Globus pallidus (tissue), 1 donor: ENCODE data around the gene KRTAP4-12.
"Not testable (repeated sequence)": the region's sequence is repeated elsewhere in the genome, so short reads cannot be mapped to it uniquely, and the experiment has no call there.

Experiments
- DNase-seq: peaks from one replicate; pipeline ENCODE4 v3.0.0-alpha.2; 2015; ENCODE audit warnings: low spot score

The KRTAP4-12 gene

GRCh38 chr17:41123991-41124371 is at the start of gene KRTAP4-12:
TSS of gene KRTAP4-12 (minus strand) at chr17:41124182. CDS start at chr17:41124122, 60 bp downstream.
- not testable (repeated sequence) for DNase-seq

- DNase-seq: no peak
These were observed 47.9 kb upstream of the KRTAP4-12 start for GRCh38 chr17:41171886-41172285.

DNA sequence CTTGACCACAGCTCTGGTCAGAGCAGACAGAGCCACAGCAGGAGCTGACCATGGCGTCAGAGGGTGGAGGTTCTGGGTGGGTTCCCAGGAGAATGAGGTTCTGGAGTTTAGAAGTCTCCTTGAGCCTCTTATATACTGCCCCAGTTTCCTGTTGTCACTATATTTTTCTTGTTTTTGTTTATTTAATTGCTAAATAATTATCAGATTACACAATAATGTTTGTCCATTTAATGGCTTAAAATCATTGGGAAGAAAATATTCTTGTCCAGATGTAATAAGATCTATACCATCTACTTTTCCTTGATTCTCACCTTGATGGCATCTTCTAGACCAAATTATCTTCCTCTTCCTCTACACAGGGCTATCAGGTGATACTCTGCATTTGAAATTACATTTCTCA is 44.1 kb upstream of the KRTAP4-12 start, which contains the start of gene KRTAP4-3:
TSS of gene KRTAP4-3 (minus strand) at position 101 of the 400 bp plus-strand sequence. CDS start at position 52, 49 bp downstream.
- DNase-seq: no peak

DNA sequence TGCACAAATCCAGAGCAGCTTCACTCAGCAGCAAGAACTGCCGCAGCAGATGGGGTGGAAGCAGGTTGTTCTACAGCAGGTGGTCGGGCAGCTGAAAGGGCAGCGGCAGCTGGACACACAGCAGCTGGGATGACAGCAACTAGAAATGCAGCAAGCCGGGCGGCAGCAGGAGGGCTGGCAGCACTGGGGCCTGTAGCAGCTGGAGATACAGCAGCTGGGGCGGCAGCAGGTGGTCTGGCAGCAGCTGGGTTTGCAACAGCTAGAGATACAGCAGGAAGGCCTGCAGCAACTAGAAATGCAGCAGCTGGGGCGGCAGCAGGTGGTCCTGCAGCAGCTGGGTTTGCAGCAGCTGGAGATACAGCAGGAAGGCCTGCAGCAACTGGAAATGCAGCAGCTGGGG is 43.6 kb upstream of the KRTAP4-12 start:
- no peak for DNase-seq

GRCh38 chr17:41163828-41164227 is 39.8 kb upstream of the KRTAP4-12 start:
- DNase-seq: no peak

DNA sequence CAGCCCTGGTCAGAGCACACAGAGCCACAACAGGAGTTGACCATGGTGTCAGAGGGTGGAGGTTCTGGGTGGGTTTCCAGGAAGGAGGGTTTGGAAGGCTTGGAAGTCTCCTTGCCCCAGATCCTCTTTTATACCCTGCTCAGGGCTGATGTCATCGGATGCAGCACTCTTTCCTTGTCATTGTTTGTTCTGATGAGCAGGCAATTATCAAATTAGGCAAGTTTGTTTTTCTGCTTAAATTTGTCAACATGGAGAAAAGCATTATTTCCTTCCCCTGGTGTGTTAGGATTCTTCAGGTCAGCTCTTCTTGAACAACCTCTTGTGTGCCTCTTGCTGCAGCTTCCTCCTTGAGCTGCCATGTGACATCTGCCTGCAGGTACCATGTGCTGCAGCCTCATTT is 36.7 kb upstream of the KRTAP4-12 start, which contains the start of gene KRTAP4-4:
TSS of gene KRTAP4-4 (minus strand) at position 101 of the 400 bp plus-strand sequence. CDS start at position 44, 57 bp downstream.
- no peak for DNase-seq

DNA sequence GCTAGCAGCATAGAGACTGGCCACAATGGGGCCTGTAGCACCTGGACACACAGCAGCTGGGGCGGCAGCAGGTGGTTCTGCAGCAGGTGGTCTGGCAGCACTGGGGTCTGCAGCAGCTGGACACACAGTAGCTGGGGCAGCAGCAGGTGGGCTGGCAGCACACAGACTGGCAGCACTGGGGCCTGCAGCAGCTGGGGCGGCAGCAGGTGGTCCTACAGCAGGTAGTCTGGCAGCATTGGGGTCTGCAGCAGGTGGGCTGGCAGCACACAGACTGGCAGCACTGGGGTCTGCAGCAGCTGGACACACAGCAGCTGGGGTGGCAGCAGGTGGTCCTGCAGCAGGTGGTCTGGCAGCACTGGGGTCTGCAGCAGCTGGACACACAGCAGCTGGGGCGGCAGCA is 36.2 kb upstream of the KRTAP4-12 start:
- DNase-seq: not testable (repeated sequence)

GRCh38 chr17:41153856-41154255 is 29.9 kb upstream of the KRTAP4-12 start:
- DNase-seq: peak; percentile 50

DNA sequence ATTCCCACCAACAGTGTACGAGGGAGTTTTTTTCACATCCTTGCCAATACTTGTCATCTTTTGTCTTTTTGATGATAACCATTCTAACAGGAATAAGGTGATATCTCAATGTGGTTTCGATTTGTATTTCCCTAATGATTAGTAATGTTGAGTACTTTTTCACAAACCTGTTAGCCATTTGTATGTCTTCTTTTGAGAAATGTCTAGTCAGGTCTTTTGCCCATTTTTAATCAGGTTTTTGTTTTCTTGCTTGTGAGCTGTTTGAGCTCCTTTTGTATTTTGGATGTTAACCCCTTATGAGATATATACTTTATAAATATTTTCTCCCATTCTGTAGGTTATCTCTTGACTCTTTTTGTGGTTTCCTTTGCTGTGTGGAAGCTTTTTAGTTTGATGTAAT is 27.5 kb upstream of the KRTAP4-12 start:
- no peak for DNase-seq

DNA sequence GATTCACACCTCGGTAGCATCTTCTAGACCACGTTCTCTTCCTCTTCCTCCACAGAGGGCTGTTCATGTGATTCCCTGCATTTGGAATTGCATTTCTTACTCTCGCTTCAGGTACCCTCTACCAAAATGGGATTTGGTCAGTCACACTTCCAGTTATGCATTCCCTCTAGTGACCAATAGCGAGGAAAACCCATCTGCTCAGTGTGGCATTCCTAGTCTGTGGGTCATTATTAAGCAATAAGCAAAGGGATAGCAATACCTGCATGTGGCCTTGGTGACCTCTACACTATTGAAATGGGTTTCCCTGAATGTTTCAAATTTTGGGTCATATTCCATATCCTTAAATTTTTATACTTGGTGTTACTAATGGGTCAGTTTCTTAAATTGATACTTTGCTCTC is 26.0 kb upstream of the KRTAP4-12 start:
- no peak for DNase-seq

GRCh38 chr17:41149652-41149985 is 25.6 kb upstream of the KRTAP4-12 start, which contains the start of gene KRTAP4-5:
TSS of gene KRTAP4-5 (minus strand) at chr17:41149825. CDS start at chr17:41149767, 58 bp downstream.
- no peak for DNase-seq

DNA sequence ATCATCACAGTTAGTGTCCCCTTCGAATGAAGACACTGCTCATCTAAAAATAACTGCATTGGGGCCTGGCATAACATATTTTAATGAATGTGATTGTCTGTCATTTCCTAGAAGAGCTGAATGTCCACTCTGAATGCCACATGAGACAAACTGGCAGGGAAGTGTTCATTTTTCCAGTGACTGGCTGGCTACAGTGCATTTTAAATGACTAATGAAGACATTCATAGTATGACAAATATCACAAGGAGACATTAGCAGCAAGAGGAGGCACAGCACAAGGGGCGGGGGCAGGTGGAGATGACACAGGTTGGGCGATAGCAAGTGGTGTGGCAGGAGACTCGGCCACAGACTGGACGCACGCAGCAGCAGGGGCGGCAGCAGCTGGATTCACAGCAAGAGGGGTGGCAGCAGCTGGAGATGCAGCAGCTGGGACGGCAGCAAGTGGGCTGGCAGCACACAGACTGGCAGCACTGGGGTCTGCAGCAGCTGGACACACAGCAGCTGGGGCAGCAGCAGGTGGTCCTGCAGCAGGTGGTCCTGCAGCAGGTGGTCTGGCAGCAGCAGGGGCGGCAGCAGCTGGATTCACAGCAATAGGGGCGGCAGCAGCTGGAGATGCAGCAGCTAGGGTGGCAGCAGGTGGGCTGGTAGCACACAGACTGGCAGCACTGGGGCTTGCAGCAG is 25.1 kb upstream of the KRTAP4-12 start:
- DNase-seq: not testable (repeated sequence)

GRCh38 chr17:41147531-41148204 is 23.7 kb upstream of the KRTAP4-12 start:
- DNase-seq: no peak

DNA sequence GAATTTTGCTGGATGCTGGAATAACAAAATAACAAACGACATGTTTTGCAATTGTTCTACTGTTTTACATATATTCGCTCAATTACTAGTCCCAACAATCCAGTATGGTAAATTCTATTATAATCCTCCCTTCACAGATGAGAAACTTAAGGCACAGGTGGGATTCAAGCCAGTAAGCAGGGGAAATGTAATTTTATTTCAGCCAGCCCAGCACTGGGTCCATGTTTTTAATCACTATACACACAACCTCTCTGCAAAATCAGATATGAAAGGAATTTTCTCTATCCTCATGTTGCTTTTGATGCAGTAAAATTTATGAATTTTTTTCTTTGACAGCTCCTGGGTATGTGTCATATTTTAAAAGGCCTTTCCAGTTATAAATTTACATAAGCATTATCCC is 21.3 kb upstream of the KRTAP4-12 start:
- no peak for DNase-seq

- DNase-seq: no peak
These were observed 20.9 kb upstream of the KRTAP4-12 start for GRCh38 chr17:41144846-41145245.

GRCh38 chr17:41141361-41141760 is 17.4 kb upstream of the KRTAP4-12 start:
- DNase-seq: no peak

GRCh38 chr17:41140360-41141131 is 16.6 kb upstream of the KRTAP4-12 start, which contains the start of gene KRTAP4-6:
TSS of gene KRTAP4-6 (minus strand) at chr17:41140544. CDS start at chr17:41140487, 57 bp downstream.
- DNase-seq: no peak

DNA sequence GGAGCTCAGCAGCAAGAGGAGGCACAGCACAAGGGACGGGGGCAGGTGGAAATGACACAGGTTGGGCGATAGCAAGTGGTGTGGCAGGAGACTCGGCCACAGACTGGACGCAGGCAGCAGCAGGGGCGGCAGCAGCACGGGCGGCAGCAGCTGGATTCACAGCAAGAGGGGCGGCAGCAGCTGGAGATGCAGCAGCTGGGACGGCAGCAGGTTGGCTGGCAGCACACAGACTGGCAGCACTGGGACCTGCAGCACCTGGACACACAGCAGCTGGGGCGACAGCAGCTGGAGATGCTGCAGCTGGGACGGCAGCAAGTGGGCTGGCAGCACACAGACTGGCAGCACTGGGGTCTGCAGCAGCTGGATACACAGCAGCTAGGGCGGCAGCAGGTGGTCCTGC is 15.9 kb upstream of the KRTAP4-12 start:
- DNase-seq: not testable (repeated sequence)

DNA sequence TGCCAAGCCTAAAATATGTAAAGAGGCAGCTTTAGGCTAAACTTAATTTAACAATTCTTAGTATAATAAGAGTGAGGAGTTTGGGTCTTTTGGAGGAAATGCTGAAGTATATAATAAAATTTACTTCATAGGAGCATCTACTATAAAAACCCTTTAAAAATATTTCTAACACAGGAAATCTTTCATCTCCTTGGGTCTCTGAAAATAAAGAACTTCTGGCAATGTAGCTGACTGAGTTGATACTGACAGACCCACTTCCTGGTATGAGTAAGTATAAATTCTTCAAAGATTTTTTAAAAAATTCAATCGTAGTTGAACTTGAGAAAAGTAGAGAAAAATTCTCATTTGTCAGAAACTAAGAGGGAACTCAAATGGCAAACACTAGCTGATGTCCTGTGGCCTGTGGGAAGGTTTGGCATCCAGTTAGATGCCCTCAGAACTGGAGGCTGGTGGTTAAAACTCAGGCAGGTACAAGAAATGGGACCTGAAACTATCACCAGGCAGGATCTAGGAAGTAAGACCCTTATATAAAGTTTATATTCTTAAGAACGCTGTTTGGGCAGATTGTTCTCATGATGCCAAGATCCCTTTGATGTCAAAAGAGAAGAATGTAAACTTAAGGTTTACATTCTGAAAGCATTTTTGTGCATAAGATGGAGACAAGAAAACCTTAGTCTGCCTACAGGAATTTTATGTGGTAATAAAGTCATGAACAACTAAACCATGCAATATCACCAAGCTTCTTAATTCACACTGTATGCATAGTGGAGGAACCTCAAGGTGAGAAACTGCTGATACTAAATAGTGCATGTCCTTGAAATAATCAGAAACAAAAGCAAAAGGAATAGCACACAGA is 10.1 kb upstream of the KRTAP4-12 start:
- DNase-seq: no peak

DNA sequence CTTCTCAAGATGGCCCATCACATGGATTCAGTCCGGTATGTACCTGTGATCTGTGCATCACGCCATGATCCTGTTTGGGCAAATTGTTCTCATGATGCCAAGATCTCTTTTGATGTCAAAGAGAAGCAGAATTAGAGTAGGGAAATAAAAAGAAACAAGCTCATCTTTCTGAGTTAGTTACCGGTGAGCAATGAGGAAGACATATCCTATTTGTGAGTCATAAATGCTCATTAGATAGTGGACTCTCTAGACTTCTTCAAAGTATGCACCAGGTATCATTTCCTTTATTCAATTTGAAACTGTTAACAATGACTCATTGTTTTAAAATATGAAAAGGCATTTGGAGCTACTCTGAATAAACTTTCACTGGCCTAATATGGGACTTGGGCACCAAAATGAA is 8.0 kb upstream of the KRTAP4-12 start:
- DNase-seq: no peak

DNA sequence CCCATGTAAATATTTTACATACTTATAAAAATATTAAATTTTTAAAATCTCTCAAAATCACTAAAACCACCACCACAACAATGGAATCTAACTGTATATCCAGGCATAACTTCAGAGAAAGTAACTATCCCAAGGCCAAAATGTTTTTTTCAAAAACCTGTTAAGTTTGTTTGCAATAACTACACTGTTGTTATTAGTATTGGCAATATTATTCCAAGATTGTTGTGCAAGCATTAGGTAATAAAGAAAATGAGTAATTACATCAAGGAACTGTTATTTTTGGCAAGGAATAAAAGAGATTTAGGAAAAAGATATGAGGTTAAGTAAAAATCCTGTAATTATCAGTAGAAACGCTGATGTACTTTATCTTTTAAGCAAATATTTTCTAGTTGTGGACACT is 3.4 kb upstream of the KRTAP4-12 start:
- no peak for DNase-seq

- DNase-seq: no peak
These were observed 2.4 kb upstream of the KRTAP4-12 start for GRCh38 chr17:41126412-41126811.
